Fibroblast of pulmonary artery (primary cell): ENCODE measurements around the gene BRI3.
A peak's percentile ranks its signal among the peaks of the same experiment; 100 is the strongest.

Experiments
- DNase-seq: peaks from one replicate; pipeline ENCODE4 v3.0.0-alpha.2; 2010; ENCODE audit warnings: low read depth
- H3K4me3 ChIP-seq: replicated peaks from 2 replicates; pipeline ENCODE4 v1.5.1; 2011; ENCODE audit warnings: low read depth, mild to moderate bottlenecking, control low read depth, low read length, moderate library complexity
- CTCF ChIP-seq: IDR thresholded peaks from 2 replicates; pipeline ENCODE4 v1.5.1; 2011; ENCODE audit warnings: mild to moderate bottlenecking, control low read depth, low read length, inconsistent platforms; ENCODE audit errors: missing control alignments

The BRI3 gene

GRCh38 chr7:98282703-98283102 is 1.2 kb downstream of the BRI3 start:
- peak overlapping the region; percentile 95 for H3K4me3 ChIP-seq
- TF ChIP-seq CTCF, result no peak
- no peak for DNase-seq

DNA sequence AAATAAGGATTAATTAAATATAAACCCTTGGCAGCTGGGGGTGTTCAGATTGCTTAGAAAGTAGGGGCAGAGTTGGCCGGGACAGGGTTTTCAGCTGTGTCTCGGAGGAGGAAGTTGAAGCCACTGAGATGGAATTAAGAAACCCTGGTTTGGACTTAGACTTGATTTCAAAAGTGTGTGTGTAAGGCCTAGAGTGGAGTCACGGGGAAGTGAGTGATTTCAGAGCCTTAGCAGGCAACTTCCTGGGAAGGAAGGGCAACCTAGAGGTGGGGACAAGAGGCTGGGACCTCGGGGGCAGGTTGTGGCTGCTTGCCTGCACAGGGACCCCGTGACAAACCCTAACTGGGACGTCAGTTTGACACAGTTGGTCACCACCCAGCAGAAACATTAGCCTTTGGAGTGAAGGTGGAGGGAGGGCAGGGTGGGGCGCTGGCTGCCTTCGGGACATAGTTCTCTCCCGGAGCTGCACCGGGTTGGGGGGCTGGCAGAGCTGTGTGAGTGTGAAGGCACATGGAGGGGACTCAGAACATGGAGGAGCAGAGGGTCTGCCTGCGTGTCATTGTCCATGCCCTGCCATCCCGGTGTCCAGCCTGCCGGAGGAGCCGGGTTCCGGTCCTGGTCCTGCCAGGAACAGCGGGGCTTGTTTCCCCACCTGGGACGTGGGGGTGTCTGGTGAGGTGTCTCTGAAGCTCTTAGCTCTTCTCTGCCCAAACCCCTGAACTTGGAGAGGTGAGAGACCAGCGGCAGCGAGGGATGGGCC is 1.8 kb downstream of the BRI3 start:
- peak; percentile 63 for DNase-seq
- peak overlapping the region; percentile 95 for H3K4me3 ChIP-seq
- no peak for TF ChIP-seq CTCF

- DNase-seq, result no peak
These were observed 2.4 kb downstream of the BRI3 start for GRCh38 chr7:98283887-98284222.

GRCh38 chr7:98284335-98285036 is 3.0 kb downstream of the BRI3 start:
- peak overlapping the region; percentile 95 for H3K4me3 ChIP-seq
- DNase-seq, result peak; percentile 69
- TF ChIP-seq CTCF, result no peak

More at GRCh38 chr7:98283887-98284222, 2.4 kb downstream of the BRI3 start:
- no peak for TF ChIP-seq CTCF
- H3K4me3 ChIP-seq, result peak overlapping the region; percentile 95

DNA sequence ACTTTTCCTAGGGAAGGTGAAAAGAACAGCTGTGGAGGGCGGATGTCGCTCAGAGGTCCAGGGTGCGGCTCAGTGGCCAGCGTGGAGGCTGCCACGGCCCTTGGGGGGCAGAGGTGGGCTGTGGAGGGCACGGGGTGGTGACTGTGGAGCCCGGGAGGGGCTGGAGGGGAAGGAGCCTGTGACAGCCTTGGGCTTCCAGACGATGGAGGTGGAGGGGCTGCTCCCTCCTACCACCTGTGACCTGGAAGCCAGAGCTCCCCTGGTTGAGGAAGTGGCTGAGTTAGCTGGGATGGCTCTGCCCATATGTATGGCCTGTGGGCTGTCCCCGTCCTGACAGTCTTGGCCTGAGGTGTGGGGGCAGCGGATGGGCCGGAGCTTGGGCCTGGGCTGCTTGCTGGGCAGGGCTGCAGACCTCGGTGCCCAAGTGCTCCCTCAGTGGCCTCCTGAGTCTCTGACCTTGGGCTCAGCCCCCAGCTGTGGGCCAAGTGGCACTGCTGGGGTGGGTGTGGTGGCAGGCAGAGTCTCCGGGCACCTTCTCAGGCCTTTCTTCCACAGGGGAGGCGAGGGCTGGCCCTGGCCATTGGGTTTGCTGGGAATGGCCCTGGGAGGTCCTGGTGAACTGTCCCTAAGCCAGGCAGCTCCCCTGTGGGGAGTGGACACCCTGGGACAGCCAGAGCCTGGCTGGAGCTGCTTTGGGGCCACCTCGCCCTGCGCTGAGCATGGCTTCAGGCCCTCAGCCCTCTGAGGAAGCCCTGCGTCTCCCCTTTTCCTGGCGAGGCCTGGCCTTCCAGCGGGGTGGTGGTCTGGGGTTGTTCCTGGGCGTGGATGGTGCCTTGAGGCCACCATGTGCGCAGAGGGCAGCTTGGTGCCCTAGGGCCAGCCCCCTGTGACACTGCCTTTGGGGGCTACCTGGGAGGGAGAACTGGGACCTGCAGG is 3.9 kb downstream of the BRI3 start:
- DNase-seq, result no peak
- peak overlapping the region; percentile 95 for H3K4me3 ChIP-seq
- TF ChIP-seq CTCF, result no peak

DNA sequence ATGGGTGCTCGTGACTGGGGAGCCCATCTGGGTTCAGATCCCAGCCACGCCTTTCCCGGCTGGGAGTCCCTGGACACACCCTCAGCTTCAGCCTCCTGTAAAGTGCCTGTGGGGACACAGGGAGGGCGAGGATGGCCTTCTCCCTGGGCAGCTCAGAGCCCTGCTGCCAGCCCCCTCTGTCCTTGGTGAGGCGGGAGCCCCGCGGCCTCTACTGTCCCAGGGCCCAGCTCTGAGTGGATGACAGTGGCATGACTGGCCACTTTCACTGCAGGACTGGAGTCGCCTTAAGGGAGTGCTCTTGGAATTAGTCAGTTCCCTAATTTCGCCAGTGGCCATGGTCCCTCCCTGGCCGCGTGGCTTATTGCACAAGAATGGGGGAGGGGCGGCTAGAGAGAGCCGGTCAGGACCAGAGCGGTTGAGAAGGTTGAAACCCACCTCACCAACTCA is 4.6 kb downstream of the BRI3 start:
- no peak for TF ChIP-seq CTCF
- peak overlapping the region; percentile 95 for H3K4me3 ChIP-seq
- DNase-seq, result peak; percentile 52
